Middle frontal gyrus (tissue), 1 donor: ENCODE measurements around the gene OTUD7B.

Experiments used
- DNase-seq: peaks from one replicate; pipeline ENCODE4 v3.0.0-alpha.2; 2015; ENCODE audit warnings: low spot score; ENCODE audit errors: extremely low spot score

OTUD7B gene

DNA sequence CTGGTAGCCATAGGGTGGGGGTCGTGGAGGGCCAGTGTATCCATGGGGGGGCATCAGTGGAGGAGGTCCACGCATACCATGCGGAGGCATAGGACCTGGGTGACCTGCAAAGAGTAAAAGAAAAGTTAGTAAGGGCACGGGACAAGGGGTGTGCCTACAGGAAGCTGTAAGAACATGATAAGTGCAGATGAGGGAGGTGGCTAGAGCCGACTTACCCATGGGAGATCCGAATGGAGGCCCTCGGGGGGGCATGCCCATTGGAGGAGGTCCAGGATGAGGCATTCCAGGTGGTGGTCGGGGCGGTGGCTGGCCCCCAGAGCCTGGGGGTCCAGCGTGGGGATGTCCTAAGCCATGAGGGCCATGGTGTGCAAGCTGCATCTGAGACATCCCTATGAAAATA lies 86.9 kb downstream of the OTUD7B start:
- no peak for DNase-seq

DNA sequence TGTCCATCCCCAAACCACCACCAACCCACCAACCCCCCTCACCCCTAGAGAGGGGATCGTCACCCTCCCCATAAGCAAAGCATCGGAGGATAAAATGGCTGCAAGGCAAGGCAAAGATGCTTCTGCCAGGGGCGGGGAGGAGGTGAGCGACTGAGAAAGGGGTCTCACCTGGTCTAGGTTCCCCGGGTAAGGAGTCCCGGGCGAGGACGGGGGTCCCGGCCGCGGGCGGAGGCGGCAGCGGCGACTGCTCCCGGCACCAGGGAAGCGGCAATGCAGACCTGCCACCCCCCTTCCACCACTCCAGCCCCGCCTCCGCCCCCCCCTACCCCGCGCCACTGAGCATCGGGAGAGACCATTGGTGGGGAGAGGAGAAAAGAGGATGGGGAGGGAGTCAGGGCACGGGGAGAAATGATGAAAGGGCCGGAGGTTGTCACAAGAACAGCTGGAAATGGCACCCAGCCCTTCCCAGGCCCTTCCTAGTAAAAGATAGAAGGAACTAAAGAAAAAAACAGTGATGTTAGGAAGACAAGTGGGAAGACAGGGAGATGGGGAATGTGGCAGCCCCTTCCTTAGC lies 92.9 kb downstream of the OTUD7B start, which contains the start of gene SV2A:
Gene SV2A, minus strand, starts transcription at position 274 of the 574 bp plus-strand sequence. CDS start 4,004 bp downstream, outside the sequence.
- DNase-seq = peak; percentile 50

DNA sequence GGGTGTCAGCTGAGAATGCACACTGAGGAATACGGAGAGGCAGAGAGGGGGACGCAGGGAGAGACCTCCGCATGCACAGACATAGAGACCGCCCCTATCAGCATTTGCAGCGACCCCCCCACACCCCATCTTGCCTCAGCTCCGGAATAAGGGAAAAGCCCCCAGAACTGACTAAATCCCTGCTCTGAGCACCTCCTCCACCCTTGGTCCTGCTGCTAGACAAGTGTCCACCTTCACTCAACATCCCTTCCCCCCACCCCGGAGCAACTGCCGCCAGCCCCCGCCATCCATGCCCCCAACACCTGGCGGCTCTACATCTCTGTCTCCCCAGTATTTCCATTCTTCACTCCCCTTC lies 93.7 kb downstream of the OTUD7B start:
- no peak for DNase-seq

DNA sequence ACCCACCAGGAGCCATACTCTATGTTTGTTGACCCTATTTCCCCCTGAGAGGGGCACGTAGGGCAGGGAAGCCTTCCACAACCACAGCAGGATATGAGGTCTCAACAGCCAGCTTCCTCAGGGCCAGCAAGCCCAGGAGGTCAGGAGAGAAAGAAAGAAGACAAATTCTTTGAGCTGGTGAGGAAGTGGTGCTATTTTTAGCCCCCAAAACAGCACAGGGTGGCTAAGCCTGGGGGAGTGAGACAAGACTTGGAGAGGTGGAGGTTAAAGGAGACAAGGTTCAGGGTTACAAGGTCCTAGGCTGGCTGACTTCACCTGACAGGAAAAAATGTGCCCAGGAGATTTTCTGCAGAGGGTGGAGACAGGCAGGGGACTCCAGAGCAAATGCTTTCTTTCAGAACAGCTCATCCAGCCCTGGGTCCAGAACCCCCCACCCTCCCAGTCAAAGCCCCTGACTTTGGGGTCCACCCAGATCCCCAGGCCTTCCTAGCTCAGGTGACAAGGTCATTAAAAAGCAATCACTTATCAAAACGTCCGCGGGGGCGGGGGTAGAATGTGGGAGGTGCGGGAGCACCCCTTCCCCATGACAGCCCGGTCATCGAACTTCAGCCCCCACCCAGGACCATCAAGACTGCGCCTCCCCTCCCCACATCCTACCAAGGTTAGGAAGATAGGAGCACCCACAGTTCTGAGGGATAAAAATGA lies 94.2 kb downstream of the OTUD7B start:
- no peak for DNase-seq

DNA sequence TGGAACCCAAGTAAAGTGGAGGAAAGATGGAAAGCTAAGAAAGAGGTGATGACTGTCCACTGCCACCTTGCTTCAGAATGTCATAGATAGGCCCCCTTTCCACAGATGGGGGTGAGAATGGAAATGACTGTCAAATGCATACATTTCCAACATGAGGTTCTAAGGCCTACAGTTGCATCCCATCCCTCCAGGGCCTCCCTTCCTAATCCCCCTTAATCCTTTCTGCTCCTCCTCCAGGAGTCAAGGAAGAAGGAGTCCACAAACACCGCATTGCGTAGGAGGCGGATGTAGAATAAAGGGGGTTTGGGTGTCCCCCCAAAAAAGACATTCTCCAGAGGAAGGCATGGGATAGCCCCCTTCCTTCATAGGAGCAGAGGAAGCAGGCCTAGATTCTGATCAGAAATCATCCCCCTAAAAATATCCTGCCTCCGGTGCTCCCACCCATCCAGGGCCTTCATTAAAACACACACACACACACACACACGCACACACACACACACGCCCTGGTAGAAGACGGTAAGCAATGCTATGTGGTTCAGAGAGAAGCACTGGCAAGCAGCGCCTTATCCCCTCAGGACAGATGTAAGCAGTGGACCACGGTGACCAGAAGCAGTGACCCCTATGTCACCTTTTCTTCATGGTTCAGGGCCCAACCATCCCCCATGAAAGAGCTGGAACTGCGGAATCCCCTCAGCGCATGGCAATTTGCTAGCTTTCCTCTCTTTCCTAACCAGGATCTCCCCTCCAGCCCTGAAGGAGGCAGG lies 94.9 kb downstream of the OTUD7B start:
- no peak for DNase-seq

DNA sequence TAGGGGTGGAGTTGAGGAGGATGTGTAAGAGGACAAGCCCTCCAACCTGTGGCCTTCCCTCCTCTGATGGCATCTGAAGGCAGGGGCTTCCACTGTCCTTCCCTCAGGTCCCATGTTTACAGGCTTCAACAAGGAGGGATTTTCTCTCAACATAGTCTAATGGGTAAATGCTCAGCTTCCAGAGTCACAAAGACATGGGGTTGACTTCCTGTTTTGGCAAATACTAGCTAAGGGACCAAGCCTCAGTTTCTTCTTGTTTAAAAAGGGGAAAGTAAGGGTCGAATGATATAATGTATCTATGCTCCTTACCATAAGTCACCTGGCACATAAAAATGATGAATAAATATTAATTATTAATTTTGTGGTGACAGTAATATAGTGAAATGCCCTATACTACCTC lies 96.0 kb downstream of the OTUD7B start:
- no peak for DNase-seq

DNA sequence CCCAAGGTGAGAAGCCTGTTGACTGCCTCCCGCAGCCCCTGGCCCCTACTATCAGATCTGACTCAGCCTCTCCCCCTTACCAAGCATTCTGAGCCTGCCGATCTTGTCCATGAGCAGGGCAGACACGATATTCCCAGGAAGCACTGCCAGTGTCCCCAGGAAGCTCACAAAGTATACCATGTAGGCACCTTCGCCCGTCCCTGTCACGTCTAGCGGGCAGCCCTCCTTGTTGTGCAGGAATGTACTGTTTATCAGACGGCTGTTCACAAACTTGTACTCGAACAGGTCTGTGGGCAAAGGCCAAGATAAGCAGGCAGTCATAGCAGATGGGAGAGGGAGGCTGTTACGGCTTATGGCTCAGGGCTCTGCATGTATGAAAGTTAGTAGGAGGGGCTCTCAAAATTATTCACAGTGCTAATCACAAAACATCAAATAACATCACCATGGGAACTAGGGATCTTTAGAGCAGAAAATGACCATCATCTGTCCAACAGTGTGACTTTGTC lies 103.9 kb downstream of the OTUD7B start:
- no peak for DNase-seq

DNA sequence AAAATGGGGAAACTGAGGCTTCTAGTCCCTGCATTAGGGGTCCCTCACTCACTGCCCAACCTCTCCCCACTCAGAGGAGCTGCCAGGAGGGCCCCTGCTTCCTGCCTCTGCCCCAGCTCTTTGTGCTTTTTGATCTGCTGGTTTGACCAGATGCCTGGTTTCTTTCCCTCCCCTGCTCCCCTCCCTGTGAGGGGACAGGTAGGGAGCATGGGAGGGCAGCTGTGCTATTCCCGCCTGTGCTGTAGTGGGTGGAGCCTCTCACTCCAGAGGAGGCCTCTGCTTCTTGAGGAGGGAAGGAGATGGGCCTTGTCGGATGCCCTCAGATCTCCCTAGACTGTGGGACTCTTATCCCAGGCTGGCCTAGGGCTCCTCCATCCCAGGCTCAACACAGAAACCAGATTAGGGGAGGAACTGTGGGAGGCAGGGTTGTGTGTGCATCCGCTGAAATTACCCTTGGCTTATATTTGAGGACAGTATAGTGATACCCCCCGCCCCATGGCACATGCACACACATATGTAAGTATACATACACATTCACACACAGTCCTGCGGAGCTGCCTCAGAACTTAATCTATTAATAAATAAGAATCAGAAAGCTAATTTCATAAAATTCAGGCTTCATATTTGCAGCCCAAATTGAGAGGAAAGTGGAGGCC lies 106.6 kb downstream of the OTUD7B start:
- DNase-seq = no peak

DNA sequence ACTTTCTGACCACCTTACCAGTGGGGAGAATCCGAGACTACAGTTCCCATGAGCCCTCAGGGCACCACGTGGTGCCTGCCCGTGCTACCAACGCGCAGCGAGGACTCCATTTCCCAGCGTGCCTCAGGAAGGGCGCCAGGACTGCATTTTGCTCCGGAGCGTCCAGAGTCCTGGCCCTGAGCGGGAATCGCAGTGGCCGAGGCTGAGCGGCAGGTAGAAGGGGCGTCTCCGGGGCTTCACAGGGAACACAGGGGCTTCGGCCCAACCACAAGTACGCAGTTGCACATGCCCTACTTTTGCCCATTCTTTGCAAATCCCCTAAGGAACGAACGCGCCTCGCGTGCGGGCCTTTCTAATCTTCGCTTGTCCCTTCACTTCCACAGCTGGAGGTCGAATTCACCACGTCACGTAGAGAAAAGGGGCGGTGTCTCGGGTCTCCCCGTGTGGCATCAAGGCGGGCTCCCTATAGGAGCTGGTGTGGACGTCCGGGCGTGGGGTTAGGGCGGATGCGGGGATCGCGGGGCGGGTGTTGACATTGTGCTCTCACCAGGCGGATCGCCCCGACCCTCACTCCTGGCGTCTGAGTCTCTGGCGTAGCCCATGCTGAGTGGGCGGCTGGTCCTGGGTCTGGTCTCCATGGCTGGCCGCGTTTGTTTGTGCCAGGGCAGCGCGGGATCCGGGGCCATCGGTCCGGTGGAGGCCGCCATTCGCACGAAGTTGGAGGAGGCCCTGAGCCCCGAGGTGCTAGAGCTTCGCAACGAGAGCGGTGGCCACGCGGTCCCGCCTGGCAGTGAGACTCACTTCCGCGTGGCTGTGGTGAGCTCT lies 110.9 kb downstream of the OTUD7B start, which contains the start of gene BOLA1:
Gene BOLA1, plus strand, starts transcription at position 109 of the 825 bp plus-strand sequence. Its CDS starts 492 bp downstream, at position 601.
- peak; percentile 92 for DNase-seq

DNA sequence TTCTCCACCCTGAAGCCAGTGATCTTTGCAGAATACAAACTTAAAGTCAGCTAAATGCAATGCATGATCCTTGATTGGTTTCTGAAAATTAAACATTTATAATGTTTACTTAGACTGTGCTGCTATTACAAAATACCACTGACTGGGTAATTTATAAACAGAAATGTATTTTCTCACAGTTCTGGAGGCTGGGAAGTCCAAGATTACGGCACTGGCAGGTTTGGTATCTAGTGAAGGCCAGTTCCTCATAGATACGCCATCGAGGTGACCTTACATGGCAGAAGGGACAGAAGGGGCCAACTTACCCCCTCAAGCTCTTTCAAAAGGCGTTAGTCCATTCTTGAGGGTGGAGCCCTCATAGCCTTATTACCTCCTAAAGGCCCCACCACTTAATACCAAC lies 114.0 kb downstream of the OTUD7B start:
- DNase-seq = no peak

DNA sequence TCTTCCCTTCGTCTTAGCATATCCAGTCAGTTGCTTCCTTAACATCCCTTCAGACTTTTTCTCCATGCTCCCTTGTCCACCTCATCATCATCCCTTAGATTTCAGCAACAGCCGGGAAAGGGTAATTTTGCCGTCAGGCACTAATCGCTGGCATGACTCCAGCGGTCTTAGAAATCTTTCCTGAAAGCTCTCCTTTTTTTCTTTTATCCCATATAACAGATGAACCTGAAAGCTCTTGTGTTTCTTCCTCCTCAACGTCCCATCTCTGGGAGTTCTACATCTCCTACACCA lies 121.6 kb downstream of the OTUD7B start:
- no peak for DNase-seq

DNA sequence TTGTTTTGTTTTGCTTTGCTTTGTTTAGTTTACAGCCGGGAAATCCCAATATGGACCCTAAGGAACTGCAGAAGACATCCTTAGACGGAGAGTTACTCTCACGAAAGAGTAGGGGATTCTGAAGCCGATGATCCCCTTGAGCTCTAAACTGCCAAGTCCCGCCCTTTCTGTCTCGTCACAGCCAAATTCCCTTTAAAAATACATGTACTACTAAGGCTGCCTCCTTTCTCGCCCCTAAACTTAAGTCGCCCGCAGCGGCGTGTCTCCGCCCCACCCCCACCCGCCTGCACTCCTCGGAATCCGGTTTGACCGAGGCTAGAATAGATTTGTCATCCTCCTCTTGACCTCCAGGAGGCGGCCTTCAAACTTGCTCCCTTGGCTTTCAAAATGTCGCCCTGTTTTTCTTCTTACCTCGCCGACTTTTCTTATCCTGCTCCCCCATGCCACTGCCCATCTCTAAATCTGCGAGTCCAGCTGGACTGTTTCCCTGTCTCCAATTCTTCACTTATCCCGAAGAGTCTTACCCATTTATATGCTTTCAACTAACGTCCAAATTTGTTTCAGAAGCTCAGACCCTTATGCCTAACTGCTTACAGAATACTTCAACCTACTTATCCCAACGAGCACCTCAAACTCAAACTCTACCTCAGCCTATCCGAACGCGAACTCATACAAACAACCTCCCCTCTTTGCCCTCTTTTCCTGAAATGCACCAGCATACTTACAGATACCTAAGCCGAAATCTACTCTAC lies 122.1 kb downstream of the OTUD7B start:
- peak; percentile 55 for DNase-seq
